Mesendoderm (in vitro differentiated cells): ENCODE measurements around the gene GPR21.

Experiments used
- DNase-seq: peaks from one replicate; pipeline ENCODE4 v3.0.0; 2013
- H2AK5ac ChIP-seq: 2 replicates; pipeline ENCODE4 v1.6.1; 2013; ENCODE audit warnings: low read length, inconsistent platforms
- H2BK120ac ChIP-seq: 2 replicates; pipeline ENCODE4 v1.6.1; 2013; ENCODE audit warnings: low read depth, mild to moderate bottlenecking, low read length, moderate library complexity, mixed read lengths
- H2BK15ac ChIP-seq: replicated peaks from 2 replicates; pipeline ENCODE4 v1.6.1; 2013; ENCODE audit warnings: low read depth, mild to moderate bottlenecking, moderate library complexity
- H2BK5ac ChIP-seq: 2 replicates; pipeline ENCODE4 v1.6.1; 2013; ENCODE audit warnings: low read length, inconsistent platforms
- H3K18ac ChIP-seq: 2 replicates; pipeline ENCODE4 v1.6.1; 2013; ENCODE audit warnings: mild to moderate bottlenecking, low read length, mixed read lengths
- H3K23ac ChIP-seq: one replicate; pipeline ENCODE4 v1.6.1; 2013; ENCODE audit warnings: low read length
- H3K27ac ChIP-seq: 2 replicates; pipeline ENCODE4 v1.5.1; 2013; ENCODE audit warnings: low read depth, mild to moderate bottlenecking, inconsistent platforms, low read length, moderate library complexity
- H3K27me3 ChIP-seq: 2 replicates; pipeline ENCODE4 v1.6.1; 2013; ENCODE audit warnings: low read length, control low read depth, mild to moderate bottlenecking, inconsistent platforms; ENCODE audit not compliant: insufficient read depth, poor library complexity
- H3K36me3 ChIP-seq: 2 replicates; pipeline ENCODE4 v1.6.1; 2013; ENCODE audit warnings: low read length, inconsistent platforms; ENCODE audit not compliant: control insufficient read depth, insufficient read depth
- H3K4ac ChIP-seq: one replicate; pipeline ENCODE4 v1.6.1; 2013; ENCODE audit warnings: low read depth, mild to moderate bottlenecking, low read length, moderate library complexity
- H3K4me1 ChIP-seq: 2 replicates; pipeline ENCODE4 v1.6.1; 2013; ENCODE audit warnings: low read depth, low read length, inconsistent platforms; ENCODE audit not compliant: control insufficient read depth
- H3K4me2 ChIP-seq: 2 replicates; pipeline ENCODE4 v1.6.1; 2013; ENCODE audit warnings: low read length
- H3K4me3 ChIP-seq: 2 replicates; pipeline ENCODE4 v1.5.1; 2013; ENCODE audit warnings: mild to moderate bottlenecking, low read length
- H3K56ac ChIP-seq: one replicate; pipeline ENCODE4 v1.6.1; 2013; ENCODE audit warnings: low read length
- H3K79me1 ChIP-seq: 2 replicates; pipeline ENCODE4 v1.6.1; 2013; ENCODE audit warnings: low read length, inconsistent platforms
- H3K79me2 ChIP-seq: 2 replicates; pipeline ENCODE4 v1.6.1; 2013; ENCODE audit warnings: mild to moderate bottlenecking, low read length; ENCODE audit not compliant: control insufficient read depth, insufficient read depth
- H3K9ac ChIP-seq: 2 replicates; pipeline ENCODE4 v1.6.1; 2013; ENCODE audit warnings: low read length, inconsistent platforms
- H4K5ac ChIP-seq: one replicate; pipeline ENCODE4 v1.6.1; 2013; ENCODE audit warnings: low read length
- H4K8ac ChIP-seq: one replicate; pipeline ENCODE4 v1.6.1; 2013; ENCODE audit warnings: low read depth, mild to moderate bottlenecking, control low read depth, low read length, moderate library complexity
- WGBS: extraction: QIAGEN DNeasy Blood & Tissue Kit; methylation state at CpG from one replicate; pipeline ENCODE4 v1.1.7; 2013; ENCODE audit warnings: low lambda C conversion rate, missing lambda C conversion rate; ENCODE audit not compliant: insufficient coverage; ENCODE audit errors: extremely low coverage; 5-methylcytosine and 5-hydroxymethylcytosine counted together

Gene GPR21

DNA sequence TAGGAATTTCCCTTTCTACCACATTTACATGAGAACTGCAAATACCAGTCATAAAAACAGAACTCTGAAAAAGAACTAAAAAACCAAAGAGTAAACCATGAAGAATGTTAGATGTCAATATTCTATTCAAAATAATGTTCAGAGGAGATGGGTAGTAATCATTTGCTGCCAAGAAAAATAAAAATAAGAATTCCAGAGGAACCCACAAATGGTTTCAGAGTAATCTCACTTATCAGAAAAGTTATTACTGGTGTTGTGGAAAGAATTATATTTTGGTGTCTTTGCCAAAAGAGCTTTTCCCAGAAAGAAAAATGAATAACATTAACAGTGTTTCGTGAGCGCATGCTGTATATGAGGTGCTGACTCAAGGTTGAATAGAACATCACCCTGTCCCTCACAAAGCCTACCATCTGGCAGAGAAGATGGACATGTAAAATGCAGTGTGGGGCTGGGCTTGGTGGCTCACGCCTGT, 35.6 kb downstream of the GPR21 start:
- H3K4me3 ChIP-seq = no peak overlapping the region
- H3K18ac ChIP-seq = no peak overlapping the region
- H3K36me3 ChIP-seq = peaks cover 2% of the 10 kb centered on the region
- H3K23ac ChIP-seq = no peak overlapping the region
- peaks cover 3% of the 10 kb centered on the region for H3K4me1 ChIP-seq
- no peak overlapping the region for H2AK5ac ChIP-seq
- no peak overlapping the region for H3K4ac ChIP-seq
- H3K56ac ChIP-seq = no peak overlapping the region
- H4K8ac ChIP-seq = no peak overlapping the region
- no peak for DNase-seq
- H4K5ac ChIP-seq = no peak overlapping the region
- WGBS = no CpG with 5 or more reads among the region's 3 CpGs
- no peak overlapping the region for H2BK15ac ChIP-seq
- no peak overlapping the region for H2BK120ac ChIP-seq
- H3K79me1 ChIP-seq = no peaks in the 10 kb centered on the region
- H3K27me3 ChIP-seq = no peaks in the 10 kb centered on the region
- no peak overlapping the region for H2BK5ac ChIP-seq
- no peak overlapping the region for H3K9ac ChIP-seq
- no peak overlapping the region for H3K4me2 ChIP-seq
- no peaks in the 10 kb centered on the region for H3K79me2 ChIP-seq
- no peak overlapping the region for H3K27ac ChIP-seq

DNA sequence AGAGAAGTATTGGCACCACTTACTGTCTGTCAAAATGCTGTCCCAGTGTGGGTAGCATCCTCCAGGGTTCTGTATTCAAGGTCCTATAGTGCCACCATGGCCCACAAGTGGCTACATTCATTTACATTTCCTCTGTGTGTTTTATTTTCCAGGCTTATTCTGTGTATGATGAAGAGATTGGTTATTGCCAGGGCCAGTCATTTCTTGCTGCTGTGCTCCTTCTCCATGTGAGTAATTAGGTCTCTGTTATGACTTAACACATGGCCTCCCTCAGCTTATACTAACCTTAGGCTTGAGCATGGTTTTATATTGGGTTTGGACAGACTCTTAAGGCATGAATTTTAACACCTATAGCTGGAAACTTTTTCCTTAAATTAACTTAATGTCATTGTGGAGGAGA, 36.7 kb downstream of the GPR21 start:
- Histone ChIP-seq H3K79me1 (no peaks in the 10 kb centered on the region), H2AK5ac (no peak overlapping the region), H3K56ac (no peak overlapping the region), H2BK5ac (no peak overlapping the region), H3K4me3 (no peak overlapping the region), H3K27ac (no peak overlapping the region), H3K36me3 (peaks cover 2% of the 10 kb centered on the region), H3K18ac (no peak overlapping the region), H4K8ac (no peak overlapping the region), H3K27me3 (no peaks in the 10 kb centered on the region), H3K23ac (no peak overlapping the region), H3K79me2 (no peaks in the 10 kb centered on the region), H3K4me1 (peaks cover 4% of the 10 kb centered on the region), H3K9ac (no peak overlapping the region), H4K5ac (no peak overlapping the region), H2BK15ac (no peak overlapping the region), H2BK120ac (no peak overlapping the region), H3K4me2 (no peak overlapping the region), H3K4ac (no peak overlapping the region)
- no peak for DNase-seq

DNA sequence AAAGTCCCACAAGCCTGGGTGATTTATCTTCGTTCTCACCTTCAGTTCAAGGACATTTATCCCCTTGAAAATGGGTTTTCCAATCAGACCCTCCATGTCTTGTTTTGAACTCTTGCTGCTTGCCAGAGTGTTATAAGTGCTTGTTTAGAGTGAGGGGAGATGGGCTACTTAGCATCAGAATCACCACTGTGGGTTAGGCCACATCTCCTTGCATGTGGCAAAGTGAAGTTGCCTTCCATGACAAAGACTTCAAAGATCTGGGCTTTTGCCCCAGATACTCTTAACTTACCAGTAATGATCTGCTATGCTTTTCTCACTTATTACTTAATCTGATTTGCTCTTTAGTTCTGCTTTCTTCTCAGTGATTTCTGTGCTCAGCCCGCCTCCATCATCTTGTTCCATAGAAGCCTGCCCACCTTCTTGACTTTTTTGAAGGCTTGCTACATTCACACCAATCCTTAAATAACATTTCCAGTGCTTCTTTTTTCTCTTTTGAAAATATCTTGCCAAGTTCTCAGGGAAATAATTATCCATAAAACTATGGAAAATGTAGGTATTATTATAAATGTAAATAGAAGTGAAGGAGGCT, 39.0 kb downstream of the GPR21 start:
- Histone ChIP-seq H2BK15ac (no peak overlapping the region), H2BK120ac (no peak overlapping the region), H3K27ac (no peak overlapping the region), H3K79me2 (no peaks in the 10 kb centered on the region), H3K4me2 (no peak overlapping the region), H4K5ac (no peak overlapping the region), H3K4me3 (no peak overlapping the region), H2AK5ac (no peak overlapping the region), H3K9ac (no peak overlapping the region), H3K23ac (no peak overlapping the region), H3K4ac (no peak overlapping the region), H3K79me1 (no peaks in the 10 kb centered on the region), H3K56ac (no peak overlapping the region), H3K4me1 (peaks cover 4% of the 10 kb centered on the region), H3K27me3 (no peaks in the 10 kb centered on the region), H4K8ac (no peak overlapping the region), H3K18ac (no peak overlapping the region), H3K36me3 (no peaks in the 10 kb centered on the region), H2BK5ac (no peak overlapping the region)
- DNase-seq = peak; percentile 9
- no CpG with 5 or more reads among the region's 2 CpGs for WGBS

DNA sequence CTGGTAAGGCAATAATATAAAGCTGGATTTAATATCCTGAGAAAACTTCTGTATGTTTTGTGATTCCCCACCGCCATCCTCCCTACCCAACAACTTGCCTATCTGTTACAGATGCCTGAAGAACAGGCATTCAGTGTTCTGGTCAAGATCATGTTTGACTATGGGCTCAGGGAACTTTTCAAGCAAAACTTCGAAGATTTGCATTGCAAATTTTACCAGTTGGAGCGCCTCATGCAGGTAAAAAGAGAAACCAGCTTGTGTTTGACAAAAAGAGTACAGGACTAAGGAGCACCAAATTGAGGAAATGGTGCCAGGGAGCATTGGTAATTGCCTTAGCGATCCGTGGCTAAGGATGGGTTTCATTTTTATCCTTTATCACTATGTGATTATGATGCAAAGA, 40.0 kb downstream of the GPR21 start:
- H3K27ac ChIP-seq = no peak overlapping the region
- H3K56ac ChIP-seq = no peak overlapping the region
- no peaks in the 10 kb centered on the region for H3K79me2 ChIP-seq
- H3K4me1 ChIP-seq = peaks cover 4% of the 10 kb centered on the region
- H3K18ac ChIP-seq = no peak overlapping the region
- H3K9ac ChIP-seq = no peak overlapping the region
- H3K79me1 ChIP-seq = no peaks in the 10 kb centered on the region
- no peaks in the 10 kb centered on the region for H3K27me3 ChIP-seq
- H2BK5ac ChIP-seq = no peak overlapping the region
- H2BK120ac ChIP-seq = no peak overlapping the region
- H3K4me2 ChIP-seq = no peak overlapping the region
- no peak overlapping the region for H3K4me3 ChIP-seq
- H3K36me3 ChIP-seq = no peaks in the 10 kb centered on the region
- H2BK15ac ChIP-seq = no peak overlapping the region
- H2AK5ac ChIP-seq = no peak overlapping the region
- no peak overlapping the region for H3K4ac ChIP-seq
- H4K8ac ChIP-seq = no peak overlapping the region
- no peak overlapping the region for H4K5ac ChIP-seq
- H3K23ac ChIP-seq = no peak overlapping the region
- WGBS = no CpG with 5 or more reads among the region's 5 CpGs
- DNase-seq = peak; percentile 48

DNA sequence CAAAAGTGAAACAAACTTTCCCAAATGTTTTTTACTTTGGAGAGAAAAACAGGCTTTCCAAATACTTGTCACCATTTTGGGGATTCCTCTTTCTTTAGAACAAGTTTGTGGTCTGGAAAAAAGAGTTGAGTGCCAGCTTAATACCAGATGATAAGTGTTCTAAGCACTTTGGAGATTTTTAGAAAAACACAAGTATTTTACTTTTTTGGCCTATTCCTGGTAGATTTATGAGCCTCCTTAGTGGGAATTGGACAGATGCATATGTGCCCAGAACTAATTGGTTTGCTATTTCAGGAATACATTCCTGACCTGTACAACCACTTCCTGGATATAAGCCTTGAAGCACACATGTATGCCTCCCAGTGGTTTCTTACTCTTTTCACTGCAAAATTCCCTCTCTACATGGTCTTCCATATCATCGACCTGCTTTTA, 40.5 kb downstream of the GPR21 start:
- DNase-seq = no peak
- Histone ChIP-seq H4K5ac (no peak overlapping the region), H3K18ac (no peak overlapping the region), H3K36me3 (no peaks in the 10 kb centered on the region), H3K9ac (no peak overlapping the region), H3K56ac (no peak overlapping the region), H2BK15ac (no peak overlapping the region), H3K4me1 (peaks cover 4% of the 10 kb centered on the region), H3K4ac (no peak overlapping the region), H2AK5ac (no peak overlapping the region), H3K79me1 (no peaks in the 10 kb centered on the region), H2BK5ac (no peak overlapping the region), H3K79me2 (no peaks in the 10 kb centered on the region), H4K8ac (no peak overlapping the region), H2BK120ac (no peak overlapping the region), H3K27ac (no peak overlapping the region), H3K27me3 (no peaks in the 10 kb centered on the region), H3K4me3 (no peak overlapping the region), H3K23ac (no peak overlapping the region), H3K4me2 (no peak overlapping the region)
- no CpG with 5 or more reads among the region's 1 CpG for WGBS

DNA sequence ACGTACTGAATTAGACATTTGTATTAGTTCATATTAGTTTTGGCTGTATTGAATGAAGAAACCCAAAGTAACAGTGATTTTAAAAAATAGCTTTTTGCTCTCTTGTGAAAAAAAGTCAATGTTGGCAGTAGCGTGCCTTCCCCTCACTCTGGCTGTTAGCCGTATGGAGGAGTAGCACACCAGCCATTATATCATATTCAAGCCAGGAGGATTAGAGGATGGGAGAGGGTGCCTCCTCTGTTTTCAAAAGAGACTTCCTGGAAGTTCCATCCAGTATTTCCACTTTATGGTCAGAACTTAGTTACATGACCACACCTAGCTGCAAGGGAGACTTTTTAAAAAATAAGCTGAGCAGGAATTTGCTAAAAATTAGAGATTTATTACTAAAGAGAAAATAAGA, 41.2 kb downstream of the GPR21 start:
- H2AK5ac ChIP-seq = no peak overlapping the region
- H2BK15ac ChIP-seq = no peak overlapping the region
- no peak overlapping the region for H3K9ac ChIP-seq
- H3K36me3 ChIP-seq = no peaks in the 10 kb centered on the region
- H3K79me2 ChIP-seq = no peaks in the 10 kb centered on the region
- no peak overlapping the region for H3K18ac ChIP-seq
- H3K79me1 ChIP-seq = no peaks in the 10 kb centered on the region
- H3K23ac ChIP-seq = no peak overlapping the region
- H3K4me2 ChIP-seq = no peak overlapping the region
- H3K4me1 ChIP-seq = peaks cover 4% of the 10 kb centered on the region
- no peak overlapping the region for H3K4me3 ChIP-seq
- no peak overlapping the region for H3K27ac ChIP-seq
- WGBS = no CpG with 5 or more reads among the region's 3 CpGs
- H4K8ac ChIP-seq = no peak overlapping the region
- no peaks in the 10 kb centered on the region for H3K27me3 ChIP-seq
- H3K4ac ChIP-seq = no peak overlapping the region
- no peak for DNase-seq
- H4K5ac ChIP-seq = no peak overlapping the region
- H2BK120ac ChIP-seq = no peak overlapping the region
- H2BK5ac ChIP-seq = no peak overlapping the region
- no peak overlapping the region for H3K56ac ChIP-seq
